ENCODE measurements around the gene LDLRAD4.

DNA sequence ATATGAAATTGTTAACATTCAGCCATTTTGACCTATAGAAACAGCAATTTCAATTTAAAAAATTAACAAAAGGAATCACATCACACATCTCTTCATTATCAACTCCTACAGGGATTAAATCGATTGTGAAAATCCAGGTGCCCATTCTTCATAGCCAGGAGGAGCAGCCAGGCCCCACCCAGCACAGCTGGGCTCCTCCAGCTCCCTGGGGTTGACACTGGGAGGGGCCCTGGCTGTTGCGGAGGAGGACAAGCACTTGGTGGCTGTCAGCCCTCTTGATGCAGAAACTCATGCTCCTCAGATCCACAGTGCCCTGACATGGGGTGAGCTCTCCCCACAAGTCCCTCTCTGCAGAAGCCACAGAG lies 408.0 kb downstream of the LDLRAD4 start:
- TF ChIP-seq POLR2A (IDR thresholded peaks at IDR 0.05): no peak
- TF ChIP-seq, protein P1, sequence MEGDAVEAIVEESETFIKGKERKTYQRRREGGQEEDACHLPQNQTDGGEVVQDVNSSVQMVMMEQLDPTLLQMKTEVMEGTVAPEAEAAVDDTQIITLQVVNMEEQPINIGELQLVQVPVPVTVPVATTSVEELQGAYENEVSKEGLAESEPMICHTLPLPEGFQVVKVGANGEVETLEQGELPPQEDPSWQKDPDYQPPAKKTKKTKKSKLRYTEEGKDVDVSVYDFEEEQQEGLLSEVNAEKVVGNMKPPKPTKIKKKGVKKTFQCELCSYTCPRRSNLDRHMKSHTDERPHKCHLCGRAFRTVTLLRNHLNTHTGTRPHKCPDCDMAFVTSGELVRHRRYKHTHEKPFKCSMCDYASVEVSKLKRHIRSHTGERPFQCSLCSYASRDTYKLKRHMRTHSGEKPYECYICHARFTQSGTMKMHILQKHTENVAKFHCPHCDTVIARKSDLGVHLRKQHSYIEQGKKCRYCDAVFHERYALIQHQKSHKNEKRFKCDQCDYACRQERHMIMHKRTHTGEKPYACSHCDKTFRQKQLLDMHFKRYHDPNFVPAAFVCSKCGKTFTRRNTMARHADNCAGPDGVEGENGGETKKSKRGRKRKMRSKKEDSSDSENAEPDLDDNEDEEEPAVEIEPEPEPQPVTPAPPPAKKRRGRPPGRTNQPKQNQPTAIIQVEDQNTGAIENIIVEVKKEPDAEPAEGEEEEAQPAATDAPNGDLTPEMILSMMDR (IDR thresholded peaks at IDR 0.05): no peak
